Mesodermal cell (in vitro differentiated cells): Measurements from ENCODE around the gene SPATA46.

Experiments used
- H3K27ac ChIP-seq: 2 replicates; pipeline ENCODE4 v1.7.0; 2013; ENCODE audit warnings: mild to moderate bottlenecking, low read depth, low read length, moderate library complexity; ENCODE audit not compliant: severe bottlenecking
- H3K36me3 ChIP-seq: 2 replicates; pipeline ENCODE4 v1.7.1; 2013; ENCODE audit warnings: mild to moderate bottlenecking, low read length, moderate library complexity; ENCODE audit not compliant: control insufficient read depth, insufficient read depth
- H3K4me1 ChIP-seq: one replicate; pipeline ENCODE4 v1.7.1; 2013; ENCODE audit warnings: mild to moderate bottlenecking, low read length; ENCODE audit not compliant: insufficient read depth, control insufficient read depth, poor library complexity, severe bottlenecking
- H3K4me3 ChIP-seq: 2 replicates; pipeline ENCODE4 v1.7.0; 2013; ENCODE audit warnings: low read length, control low read depth, mild to moderate bottlenecking; ENCODE audit not compliant: insufficient read depth, poor library complexity, severe bottlenecking; ENCODE audit errors: extremely low read depth
- H3K9me3 ChIP-seq: 2 replicates; pipeline ENCODE4 v1.7.1; 2013; ENCODE audit warnings: mild to moderate bottlenecking, low read length, moderate library complexity; ENCODE audit not compliant: control insufficient read depth
- WGBS, 2 experiments: methylation state at CpG; one replicate each; pipeline ENCODE4 v1.1.5; 2013; ENCODE audit warnings: missing lambda C conversion rate in 2 of 2; ENCODE audit not compliant: insufficient coverage in 2 of 2; 5-methylcytosine and 5-hydroxymethylcytosine counted together

SPATA46 gene

GRCh38 chr1:162390396-162391185 lies 13.9 kb upstream of the SPATA46 start:
- no peak overlapping the region for H3K4me3 ChIP-seq
- H3K36me3 ChIP-seq: no peaks in the 10 kb centered on the region
- H3K9me3 ChIP-seq: no peaks in the 10 kb centered on the region
- H3K4me1 ChIP-seq: peaks cover 15% of the 10 kb centered on the region
- H3K27ac ChIP-seq: no peak overlapping the region
- WGBS, 2 experiments: 88 to 89% methylated on average over 13 of the region's 15 CpGs

- no peak overlapping the region for H3K4me3 ChIP-seq
- peaks cover 17% of the 10 kb centered on the region for H3K4me1 ChIP-seq
- no peaks in the 10 kb centered on the region for H3K36me3 ChIP-seq
- H3K27ac ChIP-seq: no peak overlapping the region
- 89 to 100% methylated on average over 2 to 5 of the region's 9 CpGs for WGBS, 2 experiments
- H3K9me3 ChIP-seq: no peaks in the 10 kb centered on the region
These were observed 13.3 kb upstream of the SPATA46 start for GRCh38 chr1:162389971-162390370.

- no peak overlapping the region for H3K4me3 ChIP-seq
- peak overlapping the region; percentile 47 for H3K27ac ChIP-seq
These were observed 12.6 kb upstream of the SPATA46 start for GRCh38 chr1:162389021-162389818.

DNA sequence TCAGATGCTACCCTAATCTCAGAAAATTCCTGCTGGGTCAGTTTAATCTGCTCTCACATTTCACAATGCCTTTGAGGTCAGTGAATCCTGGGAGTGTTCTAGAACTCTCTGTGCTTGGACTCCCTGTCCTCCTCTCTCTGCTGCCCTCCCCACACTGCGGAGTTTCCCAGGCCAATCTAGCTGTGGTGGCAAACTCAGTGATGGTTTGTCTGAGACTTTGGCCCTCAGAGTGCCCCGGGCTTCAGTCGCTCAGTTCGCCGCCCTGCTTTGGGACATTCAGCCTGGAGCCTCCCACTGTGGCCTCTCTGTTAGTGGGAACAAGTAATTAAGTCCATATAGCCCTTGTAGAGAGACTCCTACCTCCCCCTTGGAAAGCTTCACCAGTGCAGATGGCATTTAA lies 12.0 kb upstream of the SPATA46 start:
- Histone ChIP-seq H3K36me3 (no peaks in the 10 kb centered on the region), H3K9me3 (no peaks in the 10 kb centered on the region), H3K4me3 (no peak overlapping the region), H3K4me1 (peaks cover 21% of the 10 kb centered on the region), H3K27ac (peak overlapping the region; percentile 47)
- WGBS, 2 experiments: 85 to 93% methylated on average over 3 to 5 of the region's 5 CpGs

More at GRCh38 chr1:162389021-162389818, 12.6 kb upstream of the SPATA46 start:
- Histone ChIP-seq H3K9me3 (no peaks in the 10 kb centered on the region), H3K4me1 (peaks cover 21% of the 10 kb centered on the region), H3K36me3 (no peaks in the 10 kb centered on the region)
- 91 to 94% methylated on average over 4 to 6 of the region's 11 CpGs for WGBS, 2 experiments

GRCh38 chr1:162388083-162388594 lies 11.5 kb upstream of the SPATA46 start:
- H3K4me1 ChIP-seq: peaks cover 21% of the 10 kb centered on the region
- no peak overlapping the region for H3K27ac ChIP-seq
- no peak overlapping the region for H3K4me3 ChIP-seq
- WGBS, 2 experiments: 88 to 100% methylated on average over 5 to 8 of the region's 8 CpGs
- no peaks in the 10 kb centered on the region for H3K36me3 ChIP-seq
- no peaks in the 10 kb centered on the region for H3K9me3 ChIP-seq

- H3K27ac ChIP-seq: no peak overlapping the region
These were observed 10.8 kb upstream of the SPATA46 start for GRCh38 chr1:162387226-162388082.

DNA sequence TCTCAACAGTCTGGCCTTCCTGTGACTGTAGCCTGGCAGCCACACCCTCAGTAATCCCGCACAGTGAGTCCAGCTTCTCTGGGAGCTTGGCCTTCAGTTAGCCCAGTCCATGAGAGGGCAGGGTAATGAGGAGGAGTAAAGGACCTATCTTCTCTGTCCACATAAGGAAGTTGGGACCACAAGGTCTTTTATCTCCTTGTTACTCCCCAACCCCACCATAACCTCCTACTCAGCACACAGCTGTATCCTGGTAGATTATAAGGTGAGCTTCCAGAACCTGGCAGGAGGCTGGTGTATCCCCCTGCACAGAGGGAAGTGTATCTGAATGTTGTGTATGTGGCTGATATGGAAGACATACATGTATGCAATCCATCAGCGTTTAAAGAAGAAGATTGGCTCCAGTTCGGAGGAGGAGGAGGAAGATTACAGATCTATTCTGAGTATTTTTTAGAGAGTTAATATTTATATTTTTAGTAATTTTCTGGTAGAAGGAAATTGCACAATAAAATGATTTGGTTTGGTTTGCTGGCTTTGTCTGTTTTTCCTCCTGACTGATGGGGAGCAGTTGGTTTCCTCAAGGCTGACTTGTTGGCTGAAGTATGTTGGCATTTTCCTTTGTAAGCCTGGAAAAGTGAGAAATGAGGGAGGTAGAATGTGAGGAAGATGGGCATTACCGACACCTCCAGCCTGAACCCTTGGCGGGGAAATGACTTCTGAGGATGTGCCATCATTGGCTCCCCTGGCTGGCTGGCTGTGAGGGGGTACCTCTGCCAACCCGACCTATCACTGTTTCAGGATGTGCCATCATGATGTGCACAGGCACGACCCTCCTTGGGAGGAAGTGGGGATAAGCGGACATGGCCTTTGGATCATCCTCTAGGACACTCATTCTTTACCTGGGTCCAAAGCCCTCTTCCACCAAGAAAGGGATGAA lies 9.9 kb upstream of the SPATA46 start:
- no peak overlapping the region for H3K27ac ChIP-seq
- peaks cover 21% of the 10 kb centered on the region for H3K4me1 ChIP-seq
- WGBS, 2 experiments: 92 to 94% methylated on average over 6 of the region's 8 CpGs
- no peak overlapping the region for H3K4me3 ChIP-seq
- H3K9me3 ChIP-seq: no peaks in the 10 kb centered on the region
- H3K36me3 ChIP-seq: no peaks in the 10 kb centered on the region

More at GRCh38 chr1:162387226-162388082, 10.8 kb upstream of the SPATA46 start:
- Histone ChIP-seq H3K36me3 (no peaks in the 10 kb centered on the region), H3K9me3 (no peaks in the 10 kb centered on the region), H3K4me1 (peaks cover 21% of the 10 kb centered on the region), H3K4me3 (no peak overlapping the region)
- WGBS, 2 experiments: 92 to 93% methylated on average over 15 to 19 of the region's 20 CpGs

GRCh38 chr1:162385702-162386101 lies 9.0 kb upstream of the SPATA46 start:
- WGBS, 2 experiments: 64 to 100% methylated on average over 2 to 3 of the region's 3 CpGs
- H3K27ac ChIP-seq: no peak overlapping the region
- no peaks in the 10 kb centered on the region for H3K9me3 ChIP-seq
- peaks cover 21% of the 10 kb centered on the region for H3K4me1 ChIP-seq
- H3K36me3 ChIP-seq: no peaks in the 10 kb centered on the region
- no peak overlapping the region for H3K4me3 ChIP-seq

DNA sequence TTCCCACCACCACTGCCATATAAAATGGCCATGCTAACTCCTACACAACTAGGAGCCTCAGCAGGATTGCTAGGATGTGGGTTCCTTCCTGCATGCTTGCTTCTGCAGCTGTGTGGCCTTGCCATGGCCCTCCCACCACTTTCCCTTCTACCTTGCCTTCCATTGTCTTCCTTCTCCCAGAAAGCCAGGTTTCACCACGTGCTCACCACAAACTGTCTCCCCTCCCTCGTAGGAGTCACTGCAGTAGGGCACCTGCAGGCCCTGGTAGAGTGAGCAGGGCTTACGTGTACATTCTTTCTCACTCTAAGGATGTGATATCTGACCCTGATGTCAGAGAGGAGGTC lies 8.6 kb upstream of the SPATA46 start:
- Histone ChIP-seq H3K4me1 (peaks cover 21% of the 10 kb centered on the region), H3K9me3 (no peaks in the 10 kb centered on the region), H3K27ac (no peak overlapping the region), H3K36me3 (no peaks in the 10 kb centered on the region), H3K4me3 (no peak overlapping the region)
- 94% methylated on average over 3 of the region's 3 CpGs; no CpG with 5 or more reads in 1 of the 2 experiments for WGBS, 2 experiments
